Stimulated activated CD8-positive, alpha-beta memory T cell treated with anti-CD3 and anti-CD28 coated beads, Interleukin-15, amount 100 ng/mL, for 1 hour (primary cell): ENCODE measurements around the gene CNNM2.
"Not testable (repeated sequence)": the region's sequence is repeated elsewhere in the genome, so short reads cannot be mapped to it uniquely, and the experiment has no call there.

Source experiments
- DNase-seq: peaks from one replicate; pipeline ENCODE4 v3.0.0-alpha.2; 2020; ENCODE audit warnings: low read depth

The CNNM2 gene

GRCh38 chr10:102926842-102927241 is 8.7 kb downstream of the CNNM2 start:
- DNase-seq = no peak

- no peak for DNase-seq
Measured at GRCh38 chr10:102927311-102928010, 9.4 kb downstream of the CNNM2 start.

GRCh38 chr10:102928442-102928841 is 10.3 kb downstream of the CNNM2 start:
- DNase-seq = not testable (repeated sequence)

- DNase-seq = no peak
Measured at GRCh38 chr10:102930720-102931119, 12.6 kb downstream of the CNNM2 start.

- no peak for DNase-seq
Measured at GRCh38 chr10:102931643-102932042, 13.5 kb downstream of the CNNM2 start.

- no peak for DNase-seq
Measured at GRCh38 chr10:102935505-102935904, 17.4 kb downstream of the CNNM2 start.

DNA sequence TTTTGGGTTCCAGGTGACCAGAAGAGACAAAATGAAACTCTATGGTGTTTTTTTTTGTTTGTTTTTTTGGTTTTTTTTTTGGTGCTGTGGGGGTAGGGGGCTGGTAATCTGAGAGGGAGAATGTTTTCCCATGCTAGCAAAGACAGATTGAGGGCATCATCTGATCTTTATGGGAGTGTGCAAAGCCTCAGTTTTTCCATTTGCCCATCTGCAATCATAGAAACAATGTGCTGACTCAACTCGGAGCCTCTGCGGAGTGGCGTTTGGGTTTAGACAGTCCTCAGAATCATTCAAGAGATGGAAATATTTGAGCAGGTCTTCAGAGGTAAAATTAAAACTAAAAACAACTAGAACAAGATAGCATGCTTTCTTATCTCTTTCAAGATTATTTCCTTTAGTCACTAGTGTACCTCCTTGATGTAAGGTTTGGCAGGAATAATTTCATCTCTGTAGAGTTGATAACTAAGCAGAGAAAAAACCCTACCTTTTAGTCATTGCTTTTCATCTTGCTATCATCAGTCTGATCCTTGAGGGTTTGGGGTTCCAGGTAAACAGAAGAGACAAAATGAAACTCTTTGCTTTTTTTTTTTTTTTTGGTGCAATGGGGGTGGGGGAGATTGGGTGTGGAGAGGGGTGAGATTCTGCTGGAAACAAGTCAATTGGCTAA is 18.0 kb downstream of the CNNM2 start:
- DNase-seq = no peak

- no peak for DNase-seq
Measured at GRCh38 chr10:102941401-102941800, 23.3 kb downstream of the CNNM2 start.

GRCh38 chr10:102945449-102945848 is 27.4 kb downstream of the CNNM2 start:
- no peak for DNase-seq

GRCh38 chr10:102945962-102946361 is 27.9 kb downstream of the CNNM2 start:
- DNase-seq = no peak

DNA sequence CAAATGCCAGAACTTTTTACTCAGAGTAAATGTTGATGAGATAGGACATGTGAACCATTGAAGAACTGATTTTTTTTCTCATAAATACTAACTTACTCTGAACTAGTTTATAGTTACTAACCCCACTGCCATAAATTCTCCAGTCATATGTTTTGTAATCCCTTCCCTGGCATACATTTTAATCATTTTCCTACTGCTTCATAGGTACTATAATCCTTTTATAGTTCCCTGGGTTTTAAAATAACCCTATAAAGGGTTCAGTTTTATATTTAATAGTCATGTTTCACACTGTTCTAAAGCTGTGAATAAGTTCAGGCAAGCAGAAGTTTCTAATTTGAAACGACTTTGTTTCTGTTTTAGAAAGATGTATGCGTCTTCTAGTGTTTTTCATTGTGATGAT is 28.9 kb downstream of the CNNM2 start:
- no peak for DNase-seq

- DNase-seq = no peak
Measured at GRCh38 chr10:102948176-102948575, 30.1 kb downstream of the CNNM2 start.

- no peak for DNase-seq
Measured at GRCh38 chr10:102948786-102949185, 30.7 kb downstream of the CNNM2 start.

DNA sequence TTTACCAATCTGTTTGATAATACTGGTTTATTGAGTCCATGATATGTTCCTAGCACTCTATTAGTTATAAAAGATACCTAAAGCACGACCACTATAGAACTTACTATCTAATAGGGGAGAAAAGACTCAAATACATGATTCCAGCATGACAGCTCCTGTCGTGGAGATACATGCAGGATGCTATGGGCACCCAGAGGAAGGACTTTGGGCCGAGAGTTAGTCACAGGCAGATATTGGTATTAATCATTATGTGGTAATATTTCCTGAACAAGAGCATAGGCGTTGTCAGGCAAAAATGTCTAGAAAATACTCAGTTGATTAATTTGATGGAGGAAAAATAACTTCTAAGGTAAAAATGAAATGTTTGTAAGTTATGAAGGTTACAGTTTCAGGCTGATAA is 31.8 kb downstream of the CNNM2 start:
- no peak for DNase-seq

- no peak for DNase-seq
Measured at GRCh38 chr10:102951316-102951715, 33.2 kb downstream of the CNNM2 start.

GRCh38 chr10:102959360-102959759 is 41.3 kb downstream of the CNNM2 start:
- no peak for DNase-seq

DNA sequence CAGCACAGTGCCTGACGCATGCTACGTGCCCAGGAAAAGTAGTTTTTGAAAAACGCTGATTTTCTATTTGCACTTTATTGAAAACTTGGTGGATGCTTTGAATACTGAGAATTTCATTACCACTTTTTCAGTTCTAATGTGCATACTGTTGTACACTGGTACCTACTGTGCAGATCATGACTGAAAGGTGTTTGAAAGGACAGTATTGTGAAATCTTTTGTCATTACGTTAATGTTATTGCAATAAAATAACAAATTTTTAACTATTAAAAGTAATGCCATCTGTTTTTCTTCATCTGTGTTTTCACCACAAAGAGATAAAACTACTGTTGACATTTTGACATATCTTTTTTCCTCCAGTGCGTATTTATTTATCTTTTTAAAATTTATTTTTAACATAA is 42.1 kb downstream of the CNNM2 start:
- DNase-seq = no peak

- DNase-seq = no peak
Measured at GRCh38 chr10:102962267-102962666, 44.2 kb downstream of the CNNM2 start.

DNA sequence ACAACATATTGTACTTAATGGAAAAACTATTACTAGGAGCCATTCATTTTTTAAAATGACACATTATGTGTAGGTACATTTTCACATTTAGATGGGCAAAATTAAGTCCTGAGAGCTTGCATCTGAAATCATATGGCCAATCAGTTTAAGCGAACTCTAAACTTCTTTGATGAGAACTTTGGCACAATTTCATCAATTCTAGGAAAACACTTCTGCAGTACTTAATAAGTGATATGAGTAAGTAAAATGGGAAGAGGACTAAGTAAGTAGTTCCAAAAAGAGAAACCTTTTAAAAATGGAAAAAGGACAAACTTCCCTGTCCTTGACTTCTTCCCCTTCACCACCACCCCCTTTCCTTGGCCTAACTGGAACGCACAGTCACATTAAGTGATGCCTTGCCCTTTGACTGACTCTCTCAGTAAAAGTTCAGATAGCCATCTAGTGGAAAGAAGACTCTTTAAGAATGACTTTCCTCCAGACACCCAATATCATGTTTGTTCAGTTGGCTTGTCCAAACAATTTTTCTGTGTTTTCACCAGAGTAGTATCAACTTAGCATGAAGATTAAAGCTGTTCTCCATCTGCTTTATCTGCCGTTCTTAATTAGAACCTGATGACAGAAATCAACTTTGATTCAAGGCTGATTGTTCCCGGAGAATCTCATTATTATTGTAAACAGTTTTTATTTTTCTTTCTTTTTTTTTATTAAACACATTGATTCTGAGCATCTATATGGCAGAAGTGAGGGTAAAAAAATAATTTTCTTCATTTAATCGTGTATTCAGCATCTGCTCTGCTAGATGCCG is 45.1 kb downstream of the CNNM2 start:
- DNase-seq = no peak

DNA sequence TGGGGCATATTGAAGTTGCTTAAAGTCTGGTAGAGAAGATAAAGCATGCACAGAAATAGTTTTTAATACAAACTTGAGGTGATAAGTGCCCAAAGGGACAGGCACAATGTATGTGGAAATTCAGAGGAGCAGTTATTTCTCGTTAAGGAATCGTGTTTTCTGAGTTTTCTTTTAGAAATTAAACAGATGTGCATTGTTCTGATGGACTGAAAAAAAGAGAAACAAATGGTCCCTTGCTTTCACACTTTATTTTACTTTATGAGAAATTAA is 45.6 kb downstream of the CNNM2 start:
- DNase-seq = no peak

- DNase-seq = not testable (repeated sequence)
Measured at GRCh38 chr10:102964064-102964463, 46.0 kb downstream of the CNNM2 start.

DNA sequence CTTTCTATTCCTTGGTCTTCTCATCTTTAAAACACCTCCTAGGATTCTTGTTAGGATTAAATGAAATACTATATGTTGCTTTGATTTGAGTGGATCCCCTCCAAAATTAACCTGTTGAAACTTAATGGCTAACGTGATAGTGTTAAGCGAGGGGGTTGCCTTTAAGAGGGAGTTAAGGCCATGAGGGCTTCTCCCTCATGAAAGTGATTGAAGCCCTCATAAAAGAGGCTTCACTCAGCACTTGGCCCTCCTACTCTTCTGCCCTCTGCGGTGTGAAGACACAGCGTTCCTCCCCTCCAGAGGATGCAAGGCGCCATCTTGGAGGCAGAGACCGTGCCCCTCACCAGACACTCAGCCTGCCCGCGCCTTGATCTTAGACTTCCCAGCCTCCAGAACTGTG is 46.6 kb downstream of the CNNM2 start:
- DNase-seq = no peak

DNA sequence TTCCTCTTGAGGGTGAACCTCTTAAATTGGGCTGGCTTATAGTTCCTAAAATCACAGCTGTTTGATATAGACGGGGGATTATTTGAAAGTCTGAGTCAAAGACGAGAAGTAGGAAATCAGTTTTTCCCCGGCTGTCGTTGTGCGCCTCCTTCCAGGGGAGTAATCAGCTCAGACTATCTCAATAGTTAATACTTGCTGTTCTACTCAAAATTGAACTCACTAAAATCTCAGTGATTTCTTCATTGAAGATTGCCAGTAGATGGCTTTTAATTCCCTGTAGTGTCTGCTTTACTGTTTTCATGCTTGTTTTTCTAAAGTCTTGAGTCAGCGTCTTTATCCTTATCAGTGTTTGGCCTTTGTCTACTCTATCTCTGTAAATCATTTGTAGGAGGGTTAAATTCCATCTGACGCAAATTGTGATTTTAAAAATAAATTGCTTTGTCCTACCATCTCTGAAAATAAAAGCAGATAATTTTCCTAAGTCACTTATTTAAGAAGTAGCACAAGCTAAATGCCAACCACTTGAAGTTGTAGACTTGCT is 47.3 kb downstream of the CNNM2 start:
- DNase-seq = no peak
